OCI-LY3 (cell line): ENCODE data around the gene ABI3BP.

ENCODE experiments used
- EZH2phosphoT487 ChIP-seq: fragments of 200-600 bp; shearing (Covaris generic); IDR thresholded peaks from 2 replicates; pipeline ENCODE4 v1.6.1; 2018; ENCODE audit warnings: antibody characterized with exemption, mixed run types, low read depth
- TF ChIP-seq, protein P1 (sequence below): fragments of 200-600, 300-600 bp; sonication (generic); IDR thresholded peaks from 2 replicates; pipeline ENCODE4 v1.5.1; 2014; ENCODE audit warnings: antibody characterized with exemption, low read length, low read depth

DNA sequence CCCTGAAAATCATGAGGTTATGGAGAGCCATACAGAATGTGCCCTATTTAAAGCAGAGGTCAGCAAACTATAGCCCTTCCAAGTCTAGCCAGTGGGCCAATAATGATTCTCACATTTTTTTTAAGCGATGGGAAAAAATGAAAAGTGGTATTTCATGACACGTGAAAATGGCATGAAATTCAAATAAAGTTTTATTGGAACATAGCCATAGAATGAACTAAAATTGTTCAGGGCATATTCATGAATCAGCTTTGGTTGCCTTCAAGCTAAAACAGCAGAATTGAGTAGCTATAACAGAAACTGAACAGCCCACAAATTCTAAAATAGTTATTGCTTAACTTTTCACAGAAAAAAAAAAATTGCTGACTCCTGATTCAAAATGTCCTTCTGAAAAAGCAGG is 179.4 kb downstream of the ABI3BP start:
- TF ChIP-seq, protein P1, sequence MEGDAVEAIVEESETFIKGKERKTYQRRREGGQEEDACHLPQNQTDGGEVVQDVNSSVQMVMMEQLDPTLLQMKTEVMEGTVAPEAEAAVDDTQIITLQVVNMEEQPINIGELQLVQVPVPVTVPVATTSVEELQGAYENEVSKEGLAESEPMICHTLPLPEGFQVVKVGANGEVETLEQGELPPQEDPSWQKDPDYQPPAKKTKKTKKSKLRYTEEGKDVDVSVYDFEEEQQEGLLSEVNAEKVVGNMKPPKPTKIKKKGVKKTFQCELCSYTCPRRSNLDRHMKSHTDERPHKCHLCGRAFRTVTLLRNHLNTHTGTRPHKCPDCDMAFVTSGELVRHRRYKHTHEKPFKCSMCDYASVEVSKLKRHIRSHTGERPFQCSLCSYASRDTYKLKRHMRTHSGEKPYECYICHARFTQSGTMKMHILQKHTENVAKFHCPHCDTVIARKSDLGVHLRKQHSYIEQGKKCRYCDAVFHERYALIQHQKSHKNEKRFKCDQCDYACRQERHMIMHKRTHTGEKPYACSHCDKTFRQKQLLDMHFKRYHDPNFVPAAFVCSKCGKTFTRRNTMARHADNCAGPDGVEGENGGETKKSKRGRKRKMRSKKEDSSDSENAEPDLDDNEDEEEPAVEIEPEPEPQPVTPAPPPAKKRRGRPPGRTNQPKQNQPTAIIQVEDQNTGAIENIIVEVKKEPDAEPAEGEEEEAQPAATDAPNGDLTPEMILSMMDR = no peak
- TF ChIP-seq EZH2phosphoT487 = no peak
